Fibroblast of lung (primary cell): Measurements from ENCODE around the gene KRT36. TPM values are rescaled to one million over a fixed set of nuclear protein-coding genes. Genes with fewer than 3 reads are reported as not detected.

ENCODE experiments used
- DNase-seq, 2 donors: peaks; one replicate each; pipeline versions ENCODE4 v3.0.0 to v3.0.0-alpha.2; 2010; ENCODE audit warnings: low read depth in 2 of 2
- H2AFZ ChIP-seq: 2 replicates; pipeline ENCODE4 v1.5.1; 2012; ENCODE audit warnings: low read length, control low read depth, inconsistent platforms
- H3K27ac ChIP-seq: 2 replicates; pipeline ENCODE4 v1.5.1; 2011; ENCODE audit warnings: low read length, control low read depth; ENCODE audit not compliant: insufficient read depth
- H3K27me3 ChIP-seq: 2 replicates; pipeline ENCODE4 v1.5.1; 2011; ENCODE audit warnings: mild to moderate bottlenecking, low read length; ENCODE audit not compliant: control insufficient read depth, insufficient read depth
- H3K36me3 ChIP-seq: 2 replicates; pipeline ENCODE4 v1.5.1; 2011; ENCODE audit warnings: low read length; ENCODE audit not compliant: control insufficient read depth, insufficient read depth
- H3K4me1 ChIP-seq: 2 replicates; pipeline ENCODE4 v1.5.1; 2011; ENCODE audit warnings: low read length; ENCODE audit not compliant: control insufficient read depth, insufficient read depth; ENCODE audit errors: extremely low read depth
- H3K4me2 ChIP-seq: 2 replicates; pipeline ENCODE4 v1.5.1; 2011; ENCODE audit warnings: low read length, control low read depth; ENCODE audit not compliant: insufficient read depth; ENCODE audit errors: extremely low read depth
- H3K4me3 ChIP-seq, 4 experiments: fragments of 200-600 bp in 1 of 4; sonication (generic) in 1 of 4; replicated peaks in 1 of 4; 2 replicates each; pipeline ENCODE4 v1.5.1; 2011 to 2016; ENCODE audit warnings: low read length in 4 of 4, low read depth in 3 of 4, mild to moderate bottlenecking in 3 of 4, control low read depth in 2 of 4, inconsistent platforms in 1 of 4, mixed read lengths in 1 of 4; ENCODE audit not compliant: insufficient read depth in 1 of 4; ENCODE audit errors: control extremely low read depth in 1 of 4
- H3K79me2 ChIP-seq: 2 replicates; pipeline ENCODE4 v1.5.1; 2012; ENCODE audit warnings: mild to moderate bottlenecking, low read length, inconsistent platforms; ENCODE audit not compliant: control insufficient read depth, insufficient read depth
- H3K9ac ChIP-seq: 2 replicates; pipeline ENCODE4 v1.5.1; 2011; ENCODE audit warnings: mild to moderate bottlenecking, low read length, control low read depth; ENCODE audit not compliant: insufficient read depth
- H3K9me3 ChIP-seq: 2 replicates; pipeline ENCODE4 v1.5.1; 2012; ENCODE audit warnings: low read depth, low read length; ENCODE audit not compliant: control insufficient read depth, insufficient read depth
- H4K20me1 ChIP-seq: 2 replicates; pipeline ENCODE4 v1.5.1; 2011; ENCODE audit warnings: low read length; ENCODE audit not compliant: control insufficient read depth, insufficient read depth; ENCODE audit errors: extremely low read depth
- EZH2 ChIP-seq: IDR thresholded peaks from 2 replicates; pipeline ENCODE4 v1.5.1; 2012; ENCODE audit warnings: low read length, control low read depth, mild to moderate bottlenecking; ENCODE audit errors: missing control alignments
- polyA plus RNA-seq, 2 donors: library from polyadenylated mRNA; depleted of rRNA in 1 of 2; stranded (reverse) in 1 of 2; unstranded in 1 of 2; fragments of >200 nt; gene quantifications; 2 replicates each; pipeline ENCODE4 v1.2.1, GENCODE V29; 2011 to 2012; ENCODE audit warnings: missing spikeins in 1 of 2
- total RNA-seq: library from RNA; depleted of rRNA; stranded (reverse); fragments of >200 nt; gene quantifications from 2 replicates; pipeline ENCODE4 v1.2.1, GENCODE V29; 2014
- TF ChIP-seq, protein P1 (sequence below), 2 donors: IDR thresholded peaks in 1 of 2; conservative IDR thresholded peaks in 1 of 2; 1 replicate in 1 of 2; 2 replicates in 1 of 2; pipeline ENCODE4 v1.5.1; 2011 to 2012; ENCODE audit warnings: low read length in 2 of 2, control low read depth in 1 of 2, inconsistent platforms in 1 of 2, low read depth in 1 of 2, mild to moderate bottlenecking in 1 of 2

The KRT36 gene
- total and polyA plus RNA-seq, 2 donors (not counting 1 experiment from before 2014, with no cell fraction given) = 0.03 TPM; not detected in 1

DNA sequence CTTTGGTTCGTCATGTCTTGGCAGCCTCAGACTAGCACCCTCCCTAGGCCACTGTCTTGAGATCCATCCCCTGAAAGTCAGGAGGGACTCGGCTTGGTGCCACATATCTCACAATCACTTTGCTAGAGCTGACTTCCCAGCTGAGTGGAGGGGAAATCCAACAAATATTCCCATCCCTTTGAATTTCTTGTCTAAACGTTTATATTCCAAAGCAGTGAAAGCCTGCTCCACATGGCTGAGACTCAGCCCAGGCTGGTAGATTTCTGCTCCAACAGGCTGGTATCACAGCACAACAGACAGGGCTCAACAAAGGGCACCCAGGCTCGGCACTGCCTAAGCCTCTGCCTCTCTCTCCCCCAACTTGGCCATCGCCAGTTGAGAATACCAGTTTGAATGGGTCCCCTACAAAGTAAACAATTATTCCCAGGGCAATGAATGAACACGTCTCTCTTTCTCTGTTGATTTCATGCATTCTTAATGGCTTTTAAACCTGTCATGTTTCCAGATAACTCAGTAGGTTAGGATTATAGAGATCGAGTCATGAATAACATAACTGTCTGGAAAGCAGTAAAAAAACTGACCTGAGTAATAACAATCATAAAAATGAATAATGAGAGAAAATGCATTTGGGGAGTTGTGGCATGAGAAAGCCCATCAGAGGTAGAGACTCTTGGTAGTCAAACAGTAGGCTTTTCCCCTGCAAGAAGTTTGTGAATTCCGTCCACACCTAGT lies 14.7 kb upstream of the KRT36 start:
- no peak for TF ChIP-seq EZH2
- TF ChIP-seq, protein P1, sequence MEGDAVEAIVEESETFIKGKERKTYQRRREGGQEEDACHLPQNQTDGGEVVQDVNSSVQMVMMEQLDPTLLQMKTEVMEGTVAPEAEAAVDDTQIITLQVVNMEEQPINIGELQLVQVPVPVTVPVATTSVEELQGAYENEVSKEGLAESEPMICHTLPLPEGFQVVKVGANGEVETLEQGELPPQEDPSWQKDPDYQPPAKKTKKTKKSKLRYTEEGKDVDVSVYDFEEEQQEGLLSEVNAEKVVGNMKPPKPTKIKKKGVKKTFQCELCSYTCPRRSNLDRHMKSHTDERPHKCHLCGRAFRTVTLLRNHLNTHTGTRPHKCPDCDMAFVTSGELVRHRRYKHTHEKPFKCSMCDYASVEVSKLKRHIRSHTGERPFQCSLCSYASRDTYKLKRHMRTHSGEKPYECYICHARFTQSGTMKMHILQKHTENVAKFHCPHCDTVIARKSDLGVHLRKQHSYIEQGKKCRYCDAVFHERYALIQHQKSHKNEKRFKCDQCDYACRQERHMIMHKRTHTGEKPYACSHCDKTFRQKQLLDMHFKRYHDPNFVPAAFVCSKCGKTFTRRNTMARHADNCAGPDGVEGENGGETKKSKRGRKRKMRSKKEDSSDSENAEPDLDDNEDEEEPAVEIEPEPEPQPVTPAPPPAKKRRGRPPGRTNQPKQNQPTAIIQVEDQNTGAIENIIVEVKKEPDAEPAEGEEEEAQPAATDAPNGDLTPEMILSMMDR (conservative IDR thresholded peaks at IDR 0.05 in 1 of 2, IDR thresholded peaks at IDR 0.05 in 1 of 2; ENCODE audit: low read depth in 1 of 2, low read length in 2 of 2) = no peak
- Histone ChIP-seq H4K20me1 (no peaks in the 10 kb centered on the region), H2AFZ (no peak overlapping the region), H3K9ac (no peak overlapping the region), H3K4me3 (no peak overlapping the region), H3K27ac (no peak overlapping the region), H3K4me2 (no peak overlapping the region), H3K27me3 (no peaks in the 10 kb centered on the region), H3K9me3 (no peaks in the 10 kb centered on the region), H3K79me2 (no peaks in the 10 kb centered on the region), H3K4me1 (peaks cover 5% of the 10 kb centered on the region), H3K36me3 (no peaks in the 10 kb centered on the region)
- DNase-seq = no peak

DNA sequence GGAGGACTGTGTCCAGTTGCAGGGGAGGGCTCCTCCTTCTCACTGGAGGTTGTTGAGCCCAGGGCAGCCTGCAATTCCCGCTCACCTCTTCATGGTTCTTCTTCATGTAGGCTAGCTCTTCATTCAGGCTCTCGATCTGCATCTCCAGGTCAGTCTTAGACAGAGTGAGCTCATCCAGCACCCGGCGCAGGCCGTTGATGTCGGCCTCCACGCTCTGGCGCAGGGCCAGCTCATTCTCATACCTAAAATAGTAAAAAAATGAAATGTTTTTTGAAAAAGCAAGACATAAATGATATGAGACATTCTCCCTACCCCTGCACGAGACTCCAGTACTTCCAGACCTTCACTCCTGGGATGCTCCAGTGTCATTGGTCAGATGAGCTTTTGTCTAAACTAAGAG lies 13.5 kb upstream of the KRT36 start:
- H3K9ac ChIP-seq = no peak overlapping the region
- H4K20me1 ChIP-seq = no peaks in the 10 kb centered on the region
- peaks cover 5% of the 10 kb centered on the region for H3K4me1 ChIP-seq
- H2AFZ ChIP-seq = no peak overlapping the region
- no peaks in the 10 kb centered on the region for H3K79me2 ChIP-seq
- no peak overlapping the region for H3K4me2 ChIP-seq
- TF ChIP-seq EZH2 = no peak
- TF ChIP-seq, protein P1 (conservative IDR thresholded peaks at IDR 0.05 in 1 of 2, IDR thresholded peaks at IDR 0.05 in 1 of 2; ENCODE audit: low read depth in 1 of 2, low read length in 2 of 2) = no peak
- no peak for DNase-seq
- no peak overlapping the region for H3K27ac ChIP-seq
- no peak overlapping the region for H3K4me3 ChIP-seq
- H3K36me3 ChIP-seq = no peaks in the 10 kb centered on the region
- no peaks in the 10 kb centered on the region for H3K27me3 ChIP-seq
- no peaks in the 10 kb centered on the region for H3K9me3 ChIP-seq

DNA sequence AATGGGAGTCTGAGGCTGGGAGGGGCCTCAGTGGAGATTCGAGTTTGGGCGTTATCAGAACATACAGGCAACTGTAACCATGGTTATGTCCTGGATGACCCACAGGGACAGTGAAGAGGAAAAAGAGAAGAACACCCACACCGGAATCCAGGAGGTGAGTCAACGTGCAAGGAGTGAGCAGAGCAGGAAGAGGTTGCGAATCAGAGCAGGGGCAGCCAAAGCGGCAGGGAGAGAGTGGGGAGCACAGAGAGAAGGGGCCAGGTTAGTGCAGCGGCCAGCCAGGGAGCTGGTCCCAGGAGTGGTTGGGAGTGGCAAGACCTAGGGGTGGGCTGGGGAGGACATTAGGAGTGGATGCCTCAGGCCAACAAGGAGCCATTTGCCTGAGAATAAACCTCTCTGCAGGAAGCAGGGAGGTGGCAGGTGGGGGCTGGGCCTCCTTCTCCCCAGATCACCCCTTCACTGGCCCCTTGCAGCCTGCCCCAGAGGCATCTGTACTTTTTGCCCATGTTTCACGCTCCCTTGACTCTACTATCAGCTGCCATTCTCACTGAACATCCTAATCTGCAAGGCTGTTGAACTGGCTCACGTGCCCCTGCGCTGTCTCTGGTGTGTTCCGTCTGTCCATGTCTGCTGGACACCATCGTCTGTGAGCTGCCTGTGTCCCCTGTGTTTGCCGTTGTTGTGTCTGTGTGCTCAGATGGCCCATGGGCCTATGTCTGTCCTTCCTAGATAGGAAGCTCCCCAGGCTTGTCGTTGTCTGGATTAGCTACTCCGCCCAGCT lies 10.6 kb upstream of the KRT36 start:
- Histone ChIP-seq H3K79me2 (no peaks in the 10 kb centered on the region), H3K9ac (no peak overlapping the region), H4K20me1 (no peaks in the 10 kb centered on the region), H3K27me3 (no peaks in the 10 kb centered on the region), H3K36me3 (no peaks in the 10 kb centered on the region), H2AFZ (no peak overlapping the region), H3K4me2 (no peak overlapping the region), H3K27ac (no peak overlapping the region), H3K4me1 (peaks cover 9% of the 10 kb centered on the region), H3K4me3 (no peak overlapping the region), H3K9me3 (no peaks in the 10 kb centered on the region)
- DNase-seq = peak in 1 of 2 donors; percentile 60
- TF ChIP-seq, protein P1 (conservative IDR thresholded peaks at IDR 0.05 in 1 of 2, IDR thresholded peaks at IDR 0.05 in 1 of 2; ENCODE audit: low read depth in 1 of 2, low read length in 2 of 2) = no peak
- no peak for TF ChIP-seq EZH2
